Measurements from ENCODE around the gene GNL3.

GNL3 gene

DNA sequence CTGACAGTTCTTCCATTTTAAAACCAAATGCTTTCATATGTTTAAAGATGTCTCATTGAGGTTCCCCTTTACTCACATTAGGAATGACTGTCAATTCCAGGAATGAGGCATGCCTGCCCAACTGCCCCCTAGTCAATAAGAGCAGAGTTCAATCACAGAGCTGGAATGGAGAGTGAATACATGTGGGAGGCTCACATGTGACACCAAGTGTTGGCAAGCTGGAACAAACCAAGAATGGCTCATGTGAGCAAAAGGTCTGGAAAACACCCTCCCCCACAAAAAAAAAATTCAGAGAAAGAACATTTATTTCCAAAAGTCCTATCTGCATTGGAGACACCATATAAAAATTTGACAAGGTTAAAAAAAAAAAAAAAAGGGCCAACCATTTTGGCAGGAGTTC, 3.8 kb upstream of the GNL3 start:
- DNase-seq = peak; percentile 74
- H3K27me3 ChIP-seq (replicated peaks) = no peaks in the 10 kb centered on the region
- H3K36me3 ChIP-seq (replicated peaks) = peaks cover 28% of the 10 kb centered on the region
- TF ChIP-seq, protein P1, sequence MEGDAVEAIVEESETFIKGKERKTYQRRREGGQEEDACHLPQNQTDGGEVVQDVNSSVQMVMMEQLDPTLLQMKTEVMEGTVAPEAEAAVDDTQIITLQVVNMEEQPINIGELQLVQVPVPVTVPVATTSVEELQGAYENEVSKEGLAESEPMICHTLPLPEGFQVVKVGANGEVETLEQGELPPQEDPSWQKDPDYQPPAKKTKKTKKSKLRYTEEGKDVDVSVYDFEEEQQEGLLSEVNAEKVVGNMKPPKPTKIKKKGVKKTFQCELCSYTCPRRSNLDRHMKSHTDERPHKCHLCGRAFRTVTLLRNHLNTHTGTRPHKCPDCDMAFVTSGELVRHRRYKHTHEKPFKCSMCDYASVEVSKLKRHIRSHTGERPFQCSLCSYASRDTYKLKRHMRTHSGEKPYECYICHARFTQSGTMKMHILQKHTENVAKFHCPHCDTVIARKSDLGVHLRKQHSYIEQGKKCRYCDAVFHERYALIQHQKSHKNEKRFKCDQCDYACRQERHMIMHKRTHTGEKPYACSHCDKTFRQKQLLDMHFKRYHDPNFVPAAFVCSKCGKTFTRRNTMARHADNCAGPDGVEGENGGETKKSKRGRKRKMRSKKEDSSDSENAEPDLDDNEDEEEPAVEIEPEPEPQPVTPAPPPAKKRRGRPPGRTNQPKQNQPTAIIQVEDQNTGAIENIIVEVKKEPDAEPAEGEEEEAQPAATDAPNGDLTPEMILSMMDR (IDR thresholded peaks at IDR 0.05; ENCODE audit: low read depth, low read length, missing control alignments) = peak; percentile 52
- in situ Hi-C loops (cut with HindIII; ENCODE audit: low pct_ligation_motif_present, low sequenced_read_pairs) = no loop called here
- no peak overlapping the region for H3K4me3 ChIP-seq (ENCODE audit: low read depth, low read length)
- peak overlapping the region; percentile 54 for H3K27ac ChIP-seq

DNA sequence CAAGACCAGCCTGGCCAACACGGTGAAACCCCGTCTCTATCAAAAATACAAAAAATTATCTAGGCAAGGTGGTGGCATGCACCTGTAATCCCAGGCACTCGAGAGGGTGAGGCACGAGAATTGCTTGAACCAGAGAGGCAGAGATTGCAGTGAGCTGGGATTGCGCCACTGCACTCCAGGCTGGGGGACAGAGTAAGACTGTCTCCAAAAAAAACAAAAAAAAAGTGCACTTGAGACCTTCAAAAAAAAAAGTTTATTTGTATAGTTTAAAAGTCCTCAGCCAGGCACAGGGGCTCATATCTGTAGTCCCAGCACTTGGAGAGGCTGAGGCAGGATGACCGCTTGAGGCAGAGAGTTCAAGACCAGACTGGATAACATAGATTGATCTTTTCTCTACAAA, 2.2 kb upstream of the GNL3 start:
- Histone ChIP-seq H3K27ac (no peak overlapping the region), H3K27me3 (replicated peaks) (no peaks in the 10 kb centered on the region), H3K4me3 (ENCODE audit: low read depth, low read length) (no peak overlapping the region), H3K36me3 (replicated peaks) (peaks cover 30% of the 10 kb centered on the region)
- no peak for DNase-seq
- TF ChIP-seq, protein P1 (IDR thresholded peaks at IDR 0.05; ENCODE audit: low read depth, low read length, missing control alignments) = no peak
- in situ Hi-C loops (cut with HindIII; ENCODE audit: low pct_ligation_motif_present, low sequenced_read_pairs) = no loop called here

DNA sequence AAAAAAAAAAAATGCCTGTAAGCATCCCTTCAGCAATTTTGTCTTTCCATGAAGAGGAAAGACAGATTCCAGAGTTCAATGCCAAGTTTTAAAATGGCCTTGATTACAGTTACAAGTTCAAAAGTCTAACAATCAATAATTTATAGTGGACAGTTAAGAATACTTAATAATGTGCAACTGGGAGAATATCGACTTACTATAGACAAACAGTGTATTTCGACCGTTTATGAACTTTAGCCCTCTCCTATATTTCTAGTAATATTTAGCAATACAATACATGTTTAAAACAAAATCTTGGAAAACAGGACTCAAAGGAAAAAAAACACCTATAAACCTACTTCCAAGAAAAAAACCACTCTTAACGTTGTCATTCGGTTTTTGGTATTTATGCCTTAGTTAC, 1.6 kb upstream of the GNL3 start:
- Histone ChIP-seq H3K27ac (no peak overlapping the region), H3K4me3 (ENCODE audit: low read depth, low read length) (peak overlapping the region; percentile 89), H3K36me3 (replicated peaks) (peaks cover 30% of the 10 kb centered on the region), H3K27me3 (replicated peaks) (no peaks in the 10 kb centered on the region)
- DNase-seq = no peak
- TF ChIP-seq, protein P1 (IDR thresholded peaks at IDR 0.05; ENCODE audit: low read depth, low read length, missing control alignments) = no peak
- in situ Hi-C loops (cut with HindIII; ENCODE audit: low pct_ligation_motif_present, low sequenced_read_pairs) = no loop called here

DNA sequence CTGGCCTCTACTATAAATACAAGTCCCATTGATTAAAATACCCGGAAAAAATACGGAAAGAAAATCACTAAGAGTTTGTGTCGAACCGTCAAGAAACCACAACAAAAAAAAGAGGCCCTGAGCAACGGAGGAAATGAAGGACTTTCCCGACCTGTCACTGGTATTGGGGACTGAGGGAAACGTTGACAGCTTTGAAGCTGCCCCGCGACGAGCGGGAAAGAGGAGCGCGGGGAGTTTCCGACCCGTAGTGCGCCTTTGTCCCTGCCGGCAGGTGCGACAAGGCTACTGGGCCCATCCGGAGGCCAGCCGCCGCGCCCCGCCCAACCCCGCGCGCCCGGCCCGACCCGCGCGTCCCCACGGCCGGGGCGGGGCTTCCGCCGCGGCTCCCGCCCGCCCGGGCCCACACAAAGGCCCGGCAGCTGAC, 535 bp upstream of the GNL3 start:
- Histone ChIP-seq H3K27ac (peak overlapping the region; percentile 95), H3K27me3 (replicated peaks) (no peaks in the 10 kb centered on the region), H3K4me3 (ENCODE audit: low read depth, low read length) (peak overlapping the region; percentile 89), H3K36me3 (replicated peaks) (peaks cover 38% of the 10 kb centered on the region)
- no peak for DNase-seq
- TF ChIP-seq, protein P1 (IDR thresholded peaks at IDR 0.05; ENCODE audit: low read depth, low read length, missing control alignments) = no peak
- in situ Hi-C loops (cut with HindIII; ENCODE audit: low pct_ligation_motif_present, low sequenced_read_pairs) = no loop called here

DNA sequence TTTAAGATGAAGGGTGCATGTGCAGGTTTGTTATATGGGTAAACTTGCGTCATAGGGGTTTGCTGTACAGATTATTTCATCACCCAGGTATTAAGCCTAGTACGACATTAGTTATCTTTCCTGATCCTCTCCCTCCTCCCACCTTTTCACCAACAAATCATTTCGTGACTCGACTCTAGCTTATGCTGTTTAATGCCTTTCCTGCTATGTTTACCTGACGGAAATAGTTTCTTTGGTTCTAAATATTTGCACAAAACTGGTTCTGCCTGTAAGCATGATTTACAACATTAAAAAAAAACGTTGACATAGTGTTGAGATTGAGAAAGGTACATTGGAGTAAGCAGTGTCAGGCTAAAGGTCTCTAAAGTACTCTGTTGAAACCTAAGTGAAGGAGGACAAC, 2.4 kb downstream of the GNL3 start:
- TF ChIP-seq, protein P1 (IDR thresholded peaks at IDR 0.05; ENCODE audit: low read depth, low read length, missing control alignments) = no peak
- Histone ChIP-seq H3K36me3 (replicated peaks) (peaks cover 62% of the 10 kb centered on the region), H3K27me3 (replicated peaks) (no peaks in the 10 kb centered on the region), H3K27ac (no peak overlapping the region), H3K4me3 (ENCODE audit: low read depth, low read length) (no peak overlapping the region)
- in situ Hi-C loops (cut with HindIII; ENCODE audit: low pct_ligation_motif_present, low sequenced_read_pairs) = no loop called here
- no peak for DNase-seq

DNA sequence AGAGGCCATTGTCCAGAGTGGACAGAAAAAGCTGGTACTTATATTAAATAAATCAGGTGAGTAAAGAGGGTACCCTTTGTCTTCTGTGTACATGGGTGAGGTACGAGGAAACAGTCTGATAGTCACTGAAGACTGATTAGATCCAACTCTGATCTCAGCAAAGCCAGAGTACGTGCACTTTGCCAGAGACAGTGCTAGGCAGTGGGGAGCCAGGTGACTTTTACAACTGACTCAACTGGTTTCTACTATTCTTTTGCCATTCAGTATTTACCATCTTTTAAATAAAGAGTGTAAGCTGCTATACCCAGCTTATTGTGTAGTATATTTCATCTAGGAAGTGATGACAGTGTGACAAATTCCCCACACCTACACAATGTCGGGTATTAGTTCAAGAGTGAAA, 3.3 kb downstream of the GNL3 start:
- no peak overlapping the region for H3K4me3 ChIP-seq (ENCODE audit: low read depth, low read length)
- TF ChIP-seq, protein P1 (IDR thresholded peaks at IDR 0.05; ENCODE audit: low read depth, low read length, missing control alignments) = no peak
- DNase-seq = no peak
- peaks cover 70% of the 10 kb centered on the region for H3K36me3 ChIP-seq (replicated peaks)
- no peak overlapping the region for H3K27ac ChIP-seq
- in situ Hi-C loops (cut with HindIII; ENCODE audit: low pct_ligation_motif_present, low sequenced_read_pairs) = no loop called here
- no peaks in the 10 kb centered on the region for H3K27me3 ChIP-seq (replicated peaks)
